HL-60 (cell line): ENCODE measurements around the gene ERC2.

Experiments used
- CTCF ChIP-seq: IDR thresholded peaks from one replicate; pipeline ENCODE4 v1.5.1; 2011; ENCODE audit warnings: low read length, control low read depth, inconsistent platforms; ENCODE audit not compliant: insufficient read depth
- POLR2AphosphoS5 ChIP-seq: IDR thresholded peaks from 2 replicates; pipeline ENCODE4 v1.6.1; 2012; ENCODE audit warnings: low read depth

- TF ChIP-seq CTCF (no peak), POLR2AphosphoS5 (no peak)
These were observed 858.9 kb downstream of the ERC2 start for GRCh38 chr3:55609230-55609827.
